GM10847 (cell line): ENCODE measurements around the gene RPGR.

ENCODE experiments used
- POLR2A ChIP-seq: IDR thresholded peaks from 2 replicates; pipeline ENCODE4 v1.6.1; 2011; ENCODE audit not compliant: insufficient read length; ENCODE audit errors: extremely low read depth

Gene RPGR

GRCh38 chrX:38236901-38237615 lies 90.3 kb downstream of the RPGR start:
- TF ChIP-seq POLR2A: no peak

GRCh38 chrX:38233891-38234667 lies 93.2 kb downstream of the RPGR start:
- TF ChIP-seq POLR2A: no peak

DNA sequence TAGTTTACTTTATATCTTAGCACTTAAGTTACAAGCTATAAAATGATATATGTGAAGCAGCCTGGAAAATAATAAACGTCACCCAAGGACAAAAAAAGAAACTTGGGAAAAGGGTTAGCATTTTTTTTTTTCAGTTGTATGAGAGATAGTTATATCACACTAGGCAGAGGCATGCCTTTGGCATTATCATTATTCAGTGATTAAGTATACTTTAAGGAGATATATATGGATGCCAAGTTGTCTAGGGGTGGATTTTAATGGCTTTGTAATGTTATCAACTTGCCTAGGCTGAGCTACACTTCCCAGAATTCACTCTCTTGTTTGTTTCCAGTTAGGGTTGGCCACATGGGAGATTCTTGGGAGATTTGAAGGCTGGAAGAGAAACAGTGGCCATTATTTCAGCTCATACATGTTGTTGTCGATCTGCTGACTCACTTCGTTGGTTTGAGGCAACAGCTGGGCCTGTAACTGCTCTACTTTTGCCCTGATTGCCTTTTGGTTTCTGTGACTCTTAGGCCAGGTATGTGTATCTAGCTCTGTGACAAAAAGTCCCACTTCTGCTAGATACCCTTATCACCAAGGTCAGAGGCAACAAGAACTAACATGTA lies 95.1 kb downstream of the RPGR start:
- no peak for TF ChIP-seq POLR2A

DNA sequence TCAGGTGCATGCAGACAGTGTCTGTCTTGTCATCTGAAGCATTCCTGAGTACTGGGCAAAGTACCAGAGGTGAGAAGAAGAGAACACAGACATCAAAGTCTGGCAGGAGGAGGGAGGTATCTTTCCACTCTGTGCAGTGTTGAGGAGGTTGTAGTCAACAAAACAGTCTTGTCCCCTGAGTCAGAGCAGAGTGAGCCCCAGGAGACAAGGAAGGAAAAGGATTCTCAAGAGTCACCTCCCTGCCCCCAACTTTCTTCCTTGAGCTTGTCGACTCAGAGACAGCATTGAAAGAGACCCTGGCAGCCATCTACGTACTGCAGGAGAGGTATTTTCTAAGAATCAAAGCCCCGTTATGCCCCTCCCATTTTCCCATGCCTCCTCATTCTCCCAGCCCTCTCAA lies 102.2 kb downstream of the RPGR start:
- TF ChIP-seq POLR2A: no peak

- TF ChIP-seq POLR2A: no peak
These were observed 103.1 kb downstream of the RPGR start for GRCh38 chrX:38224160-38224559.

DNA sequence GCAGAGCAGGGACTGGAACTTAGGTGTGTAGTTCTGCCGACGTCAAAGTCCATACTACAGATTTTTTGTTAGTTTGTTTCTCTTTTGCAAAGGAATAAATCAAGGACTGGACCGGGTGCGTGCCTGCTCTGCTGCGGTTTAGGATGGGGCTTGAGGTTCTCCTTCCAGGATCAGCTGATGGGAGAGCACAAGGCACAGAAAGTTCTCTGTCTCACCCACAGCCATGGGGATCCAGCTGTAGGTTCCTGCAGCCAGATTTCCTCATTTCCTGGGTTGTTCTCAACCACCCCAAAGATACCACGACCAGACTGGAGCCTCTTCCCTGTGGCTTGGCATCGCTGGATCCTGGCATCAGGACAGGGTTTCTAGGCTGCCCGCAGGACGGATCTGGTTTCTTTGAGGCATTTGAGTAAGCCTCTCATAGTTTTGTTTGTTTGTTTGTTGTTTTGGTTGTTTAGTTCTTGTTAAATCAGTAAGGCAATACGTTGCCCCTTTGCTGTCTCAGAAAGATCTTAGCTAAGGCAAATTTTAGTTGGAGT lies 105.8 kb downstream of the RPGR start:
- no peak for TF ChIP-seq POLR2A

GRCh38 chrX:38220415-38221390 lies 106.6 kb downstream of the RPGR start, which contains the start of gene SRPX:
TSS of gene SRPX (minus strand) at chrX:38220871. CDS start at chrX:38220792, 79 bp downstream.
- no peak for TF ChIP-seq POLR2A

- no peak for TF ChIP-seq POLR2A
These were observed 107.3 kb downstream of the RPGR start for GRCh38 chrX:38220024-38220414.
